HG02970 (cell line): ENCODE data around the gene VPS41.

Experiments used
- ATAC-seq: cut with Tn5 transposase; IDR thresholded peaks from one replicate; pipeline ENCODE4 v1.9.1; 2021; ENCODE audit warnings: mild to moderate bottlenecking, moderate library complexity, moderate number of reproducible peaks; ENCODE audit not compliant: unreplicated experiment, low FRiP score

The VPS41 gene

DNA sequence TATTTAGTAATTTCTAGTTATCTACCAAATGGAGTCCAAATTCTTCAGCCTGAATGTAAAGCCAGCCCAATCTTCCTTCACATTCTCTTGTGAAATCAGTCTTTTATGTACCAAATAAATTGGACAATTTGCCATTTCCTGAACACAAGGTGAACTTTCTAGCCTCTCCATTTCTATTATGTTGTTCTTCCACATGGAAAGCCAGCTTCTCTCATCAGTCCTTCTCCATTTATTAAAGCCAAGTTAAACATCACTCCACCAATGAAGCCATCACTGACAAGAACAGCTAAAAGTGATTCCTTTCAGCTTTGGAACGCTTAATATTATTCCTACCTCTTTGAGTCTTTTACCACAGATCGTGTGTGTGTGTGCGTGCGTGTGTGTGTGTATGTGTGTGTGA, 88.4 kb downstream of the VPS41 start:
- no peak for ATAC-seq

DNA sequence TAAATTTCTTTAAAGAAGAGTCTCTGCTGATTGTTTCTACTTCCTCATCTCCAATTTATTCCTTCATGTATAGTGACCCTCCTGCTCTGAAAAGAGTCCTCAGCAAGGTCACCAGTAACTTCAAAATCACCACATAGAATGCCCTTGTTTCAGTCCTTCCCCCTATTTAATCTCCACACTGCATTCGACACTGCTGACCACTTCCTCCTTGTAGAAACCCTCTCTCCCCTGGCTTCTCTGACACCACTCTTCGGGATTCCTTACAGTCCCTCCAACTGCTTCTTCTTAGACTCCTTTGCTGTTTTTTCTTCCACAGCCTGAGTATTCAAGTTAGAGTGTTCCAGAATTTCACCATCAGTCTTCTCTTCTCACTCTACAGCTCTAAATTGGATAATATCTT, 89.5 kb downstream of the VPS41 start:
- ATAC-seq: no peak

DNA sequence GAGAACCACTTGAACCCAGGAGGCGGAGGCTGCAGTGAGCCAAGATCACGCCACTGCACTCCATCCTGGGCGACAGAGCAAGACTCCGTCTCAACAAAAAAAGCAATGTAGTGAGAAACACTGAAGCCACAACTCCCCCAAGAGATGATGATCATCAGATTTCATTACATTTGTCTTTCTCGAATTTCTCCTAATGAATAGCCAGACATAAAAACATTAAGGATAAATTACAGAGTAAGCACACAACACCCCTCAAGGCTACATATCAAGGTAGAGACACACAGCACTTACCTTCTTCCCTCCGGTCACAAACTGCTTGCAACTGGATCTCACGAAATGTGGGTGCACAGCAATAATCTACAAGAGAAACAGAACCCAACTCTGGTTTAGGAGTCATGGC, 91.5 kb downstream of the VPS41 start:
- no peak for ATAC-seq

DNA sequence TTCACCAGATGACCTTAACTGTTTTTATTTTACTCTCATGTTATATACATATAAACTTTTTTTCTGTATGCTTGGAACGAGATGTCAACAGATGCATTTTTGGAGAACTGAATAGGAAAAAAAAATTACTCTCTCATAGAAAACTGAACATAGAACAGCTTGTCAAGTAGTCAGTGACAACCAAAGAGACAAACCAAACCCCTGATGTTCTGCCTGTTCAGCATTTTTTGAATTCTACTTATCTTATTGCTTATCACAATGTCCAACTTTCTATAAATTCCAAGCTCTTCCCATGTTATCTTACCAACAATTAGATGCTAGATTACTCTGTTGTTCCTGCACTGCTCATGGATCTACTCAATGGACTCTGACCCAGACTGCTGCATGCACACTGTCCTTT, 95.2 kb downstream of the VPS41 start:
- no peak for ATAC-seq

DNA sequence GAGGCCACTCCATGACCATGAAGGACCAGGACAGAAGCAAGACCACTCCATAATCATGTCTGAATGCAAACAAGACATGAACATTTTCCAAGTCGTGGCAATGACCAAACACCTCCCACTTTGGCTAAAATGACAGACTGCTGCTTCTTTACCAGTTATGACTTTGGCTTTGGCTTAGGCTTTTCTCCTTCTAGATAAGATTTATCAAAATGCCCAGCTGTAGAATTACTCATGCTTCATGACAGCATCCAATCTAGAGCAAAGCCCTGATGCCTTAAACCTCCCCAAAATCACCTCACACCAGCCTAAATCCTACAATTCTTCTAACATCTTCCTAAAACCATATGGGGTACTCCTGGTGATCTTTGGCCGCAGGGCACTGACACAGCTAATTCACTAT, 102.1 kb downstream of the VPS41 start:
- no peak for ATAC-seq

DNA sequence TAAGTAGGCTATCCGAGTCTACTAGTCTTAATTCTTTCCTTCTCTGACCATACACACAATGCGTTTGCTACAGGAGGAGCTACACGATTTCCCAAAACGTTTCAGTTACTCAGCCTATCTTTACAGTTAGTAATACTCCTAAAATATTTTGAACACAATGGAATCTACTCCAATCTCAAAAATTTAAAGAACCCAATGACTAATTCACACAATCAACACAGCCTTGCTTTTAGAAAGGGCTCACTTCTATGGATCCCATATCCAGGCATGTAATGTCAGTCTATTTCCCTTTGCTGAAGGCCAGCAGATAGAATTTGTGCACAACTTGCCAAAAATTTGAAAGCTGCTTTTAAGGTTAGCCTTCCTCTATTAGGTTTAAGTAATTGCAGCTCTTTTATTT, 107.2 kb downstream of the VPS41 start:
- ATAC-seq: no peak

DNA sequence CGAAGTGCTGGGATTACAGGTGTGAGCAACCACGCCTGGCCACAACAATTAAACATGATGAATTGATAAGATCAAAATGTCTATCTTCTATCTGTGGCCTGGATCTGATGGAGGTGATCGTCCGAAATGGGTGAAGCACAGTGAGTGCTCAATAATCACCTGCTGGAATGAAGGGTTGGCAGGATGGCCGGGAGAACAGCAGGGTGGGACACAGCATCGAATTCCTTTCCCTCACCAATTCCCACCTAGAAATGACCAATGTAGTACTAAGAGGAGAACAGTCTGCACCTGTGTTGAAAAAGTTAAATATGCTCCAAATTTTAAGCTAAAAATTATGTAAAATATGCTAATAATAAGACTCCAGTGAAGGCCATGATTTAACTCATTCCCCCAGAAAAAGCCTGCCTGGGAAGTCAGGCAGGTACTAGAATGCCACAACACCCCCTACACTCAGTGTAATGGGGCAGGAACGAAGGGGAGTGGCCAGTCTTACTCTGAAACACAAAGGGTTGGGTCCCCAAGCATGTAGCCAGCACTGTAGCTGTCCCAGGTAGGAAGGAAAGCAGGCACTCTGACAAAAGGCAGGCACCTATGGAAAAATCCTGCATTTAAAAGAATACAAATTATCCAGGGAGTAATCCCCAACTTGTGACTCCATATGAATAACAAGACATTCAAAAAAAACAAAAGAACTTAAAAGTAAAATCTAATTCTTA, 110.3 kb downstream of the VPS41 start:
- no peak for ATAC-seq

DNA sequence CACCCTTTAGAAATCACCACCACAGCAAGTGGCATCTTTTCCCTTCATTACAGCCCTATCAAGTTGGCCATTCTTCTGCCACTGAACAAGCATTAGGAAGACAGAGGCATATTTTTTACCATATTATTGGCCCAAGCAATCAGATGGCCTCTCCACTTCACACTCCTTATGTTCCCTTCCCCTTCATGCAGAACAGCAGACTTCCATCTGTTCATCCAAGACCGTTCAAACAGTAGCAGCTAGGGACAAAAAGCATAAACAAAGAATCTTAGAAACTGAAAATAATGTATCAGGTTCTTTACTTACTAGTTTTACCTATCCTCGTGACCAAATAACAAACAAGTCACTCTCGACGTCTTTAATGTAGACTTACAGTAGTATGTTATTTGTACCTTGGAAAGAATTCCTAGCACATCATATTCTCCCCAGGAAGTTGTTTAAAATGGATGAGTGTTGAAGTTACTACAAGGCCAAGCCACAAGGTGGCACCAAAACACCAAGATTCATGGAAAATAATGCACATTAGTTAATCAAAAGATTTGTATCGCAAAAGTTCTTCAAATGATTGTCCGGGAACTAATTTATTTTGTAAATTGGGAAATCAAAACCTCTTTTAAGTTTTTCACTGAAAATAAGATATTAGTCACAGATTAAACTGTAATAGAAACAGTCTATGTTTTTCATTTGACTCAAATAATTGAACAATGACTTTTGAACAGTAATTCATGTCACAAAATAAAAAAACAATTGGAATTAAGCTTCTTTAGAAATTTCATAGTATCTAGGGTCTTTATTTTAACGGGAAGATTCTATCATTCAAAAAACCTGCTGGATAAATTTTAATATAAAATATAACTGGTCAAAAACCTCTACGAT, 112.1 kb downstream of the VPS41 start:
- no peak for ATAC-seq

DNA sequence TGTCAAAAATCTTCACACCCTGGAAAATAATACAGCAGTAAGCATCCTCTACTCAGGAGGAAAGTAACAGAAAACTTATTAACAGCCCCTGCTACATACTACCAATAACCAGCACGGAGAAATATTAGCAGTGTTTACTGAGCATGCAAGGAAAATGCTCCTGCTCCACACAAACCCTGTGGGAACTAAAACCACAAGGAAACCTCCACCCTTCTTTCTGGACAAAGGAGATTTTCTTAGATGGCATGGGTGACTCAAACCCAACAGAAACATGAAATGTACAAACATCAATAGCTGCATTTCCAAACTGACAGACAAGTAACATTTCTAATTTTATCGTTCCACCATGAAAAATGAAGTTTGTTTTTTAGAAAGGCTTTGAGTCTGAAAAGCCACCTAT, 113.4 kb downstream of the VPS41 start:
- no peak for ATAC-seq

DNA sequence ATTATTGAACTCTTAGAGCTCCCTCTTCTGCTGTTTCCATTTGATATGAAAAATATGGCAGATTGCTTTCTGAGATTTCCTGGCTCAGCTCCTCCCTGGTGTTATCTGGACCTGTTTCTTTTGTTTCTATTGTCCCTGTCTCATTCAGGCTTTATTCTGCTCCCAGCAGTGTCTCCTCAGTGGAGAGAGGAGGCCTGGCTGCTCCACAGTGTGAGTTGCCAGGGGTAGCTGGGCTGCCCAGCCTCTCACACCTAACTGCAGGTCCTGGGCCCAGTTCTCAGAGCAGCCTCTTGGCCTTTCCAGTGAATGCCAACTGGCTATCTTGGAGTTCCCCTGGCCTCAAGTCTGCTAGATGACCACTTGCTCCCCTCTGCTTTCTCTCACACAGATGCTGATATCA, 127.0 kb downstream of the VPS41 start:
- ATAC-seq: no peak

DNA sequence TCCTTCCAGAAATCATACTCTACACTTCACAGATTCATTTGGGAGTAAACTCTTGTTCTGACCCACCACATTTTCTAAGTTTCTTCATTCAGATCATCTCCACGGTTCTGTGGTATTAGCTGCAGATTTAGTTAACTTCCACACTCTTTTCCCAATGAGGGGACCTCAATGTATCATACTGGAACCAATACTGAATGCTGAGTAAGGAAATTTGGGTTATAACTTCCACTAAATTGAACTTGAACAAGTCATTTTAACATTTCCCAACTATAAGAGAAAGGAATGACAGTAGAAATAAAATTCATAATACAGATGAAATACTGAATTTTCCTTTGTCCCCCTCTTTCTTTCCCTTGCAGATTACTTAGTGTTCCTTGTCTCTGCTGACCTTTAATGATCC, 131.4 kb downstream of the VPS41 start:
- ATAC-seq: no peak

DNA sequence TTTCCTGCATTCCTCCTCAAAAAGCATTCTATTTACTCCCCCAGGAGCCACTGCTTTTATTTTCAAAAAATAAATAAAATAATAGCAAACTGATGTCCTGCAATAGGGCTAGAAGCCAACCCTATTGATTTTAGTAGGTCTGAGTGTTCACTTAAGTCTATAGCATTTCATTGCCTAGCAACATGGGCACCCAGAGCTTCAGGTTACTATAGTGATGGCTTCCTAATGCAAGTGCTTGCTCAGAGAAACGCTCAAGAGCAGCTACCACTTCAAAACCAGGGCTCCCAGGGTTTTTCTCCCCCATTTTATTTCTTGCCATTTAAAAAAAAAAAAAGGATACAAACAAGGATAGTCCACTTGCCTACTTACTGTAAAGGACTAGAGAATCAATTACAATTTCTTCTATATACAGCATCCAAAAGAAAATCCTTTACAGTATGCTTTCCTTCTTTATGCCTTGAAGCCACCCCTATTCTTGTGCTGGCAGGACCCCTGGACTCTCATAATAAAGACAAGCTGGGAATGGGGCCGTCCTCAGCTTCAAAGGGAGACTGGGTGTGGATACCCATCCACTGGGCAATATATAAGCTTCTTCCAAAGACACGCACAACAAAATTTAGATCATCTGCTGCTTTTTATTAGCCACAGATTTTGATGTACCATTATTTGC, 133.3 kb downstream of the VPS41 start:
- ATAC-seq: no peak

DNA sequence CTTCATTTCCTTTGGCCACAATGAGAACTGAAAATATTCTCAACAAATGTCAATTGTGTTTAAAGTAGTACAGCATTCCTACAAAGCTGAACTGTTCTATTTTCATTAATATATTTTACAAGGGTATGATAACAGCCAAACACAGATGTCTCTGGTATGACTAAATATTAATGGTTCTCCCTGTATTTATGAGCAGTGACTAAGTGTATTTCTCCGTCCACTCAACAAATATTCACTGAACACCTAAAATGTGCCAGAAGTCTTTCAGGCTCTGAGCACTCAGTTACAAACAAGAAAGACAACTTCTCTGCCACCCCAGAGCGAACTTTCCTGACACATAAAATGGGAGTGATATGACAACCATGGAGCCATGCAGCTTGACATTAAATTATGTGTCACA, 135.6 kb downstream of the VPS41 start:
- ATAC-seq: no peak

DNA sequence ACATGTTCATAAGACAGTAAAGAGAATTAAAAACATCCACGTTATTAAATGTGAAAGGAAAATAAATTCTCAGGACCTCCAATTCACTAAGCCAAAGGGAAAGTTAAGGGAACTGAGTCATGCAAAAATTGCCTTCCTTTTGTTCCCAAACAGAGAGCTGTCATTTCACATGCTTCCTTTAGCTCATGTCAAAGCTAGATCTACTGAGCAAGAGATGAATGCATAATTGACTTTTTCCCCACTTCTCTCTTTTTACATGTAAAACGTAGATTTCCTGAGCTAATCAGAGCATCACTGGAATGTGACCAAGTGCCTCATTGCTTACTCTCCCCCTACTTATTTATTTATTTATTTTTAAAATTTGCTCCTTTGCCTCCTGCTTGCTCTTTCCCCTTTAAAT, 148.8 kb downstream of the VPS41 start:
- ATAC-seq: no peak

DNA sequence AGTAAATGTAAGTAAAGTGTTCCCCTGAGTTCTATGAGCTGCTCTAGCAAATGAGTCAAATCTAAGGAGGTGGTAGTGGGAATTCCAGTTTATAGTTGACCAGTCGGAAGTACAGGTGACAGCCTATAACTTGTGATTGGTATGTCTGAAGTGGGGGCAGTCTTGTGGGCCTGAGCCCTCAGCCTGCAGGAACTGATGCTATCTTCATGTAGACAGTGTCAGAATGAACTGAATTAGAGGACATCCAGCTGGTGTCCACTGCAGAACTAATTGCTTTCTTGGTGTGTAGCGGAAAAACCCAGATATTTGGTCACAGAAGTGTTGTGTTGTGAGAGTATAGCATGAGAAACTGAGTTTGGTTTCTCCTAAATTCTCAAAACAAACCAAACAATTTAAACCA, 150.0 kb downstream of the VPS41 start:
- no peak for ATAC-seq

DNA sequence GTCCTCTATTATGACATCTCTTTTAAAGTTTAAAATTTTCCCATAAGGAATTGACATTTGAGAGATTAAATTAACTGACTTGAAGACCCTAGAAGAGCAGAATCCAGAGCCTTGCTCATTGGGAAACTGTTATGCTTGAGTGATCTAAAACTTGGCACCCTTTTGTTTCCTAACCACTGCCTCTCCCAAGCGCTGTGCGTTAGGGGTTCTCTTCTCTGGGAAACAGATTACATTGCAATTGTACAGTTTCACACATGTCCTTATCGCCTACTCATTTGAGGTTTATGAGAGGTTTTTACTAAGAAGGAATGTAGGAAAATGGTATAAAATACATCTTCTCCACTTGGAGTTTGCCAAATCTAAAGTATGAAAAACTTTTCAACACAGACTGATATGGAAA, 151.1 kb downstream of the VPS41 start:
- no peak for ATAC-seq

DNA sequence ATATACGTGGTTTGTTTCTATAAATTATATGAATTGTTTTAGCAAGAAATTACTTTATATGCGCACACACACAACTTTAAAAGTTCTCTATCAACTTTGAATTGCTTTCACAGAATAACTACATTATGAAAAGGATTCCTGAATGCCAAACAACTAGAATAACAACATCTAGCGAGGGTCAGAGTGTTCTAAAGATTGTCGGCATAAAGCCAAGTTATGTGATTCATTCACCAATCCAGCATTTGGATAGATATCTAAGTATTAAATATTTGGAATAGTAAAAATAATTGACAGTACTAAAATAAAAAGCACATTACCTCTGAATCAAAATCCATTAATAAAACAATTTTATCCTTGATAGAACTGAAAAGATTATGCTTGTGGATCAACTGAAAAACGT, 152.5 kb downstream of the VPS41 start:
- ATAC-seq: no peak

DNA sequence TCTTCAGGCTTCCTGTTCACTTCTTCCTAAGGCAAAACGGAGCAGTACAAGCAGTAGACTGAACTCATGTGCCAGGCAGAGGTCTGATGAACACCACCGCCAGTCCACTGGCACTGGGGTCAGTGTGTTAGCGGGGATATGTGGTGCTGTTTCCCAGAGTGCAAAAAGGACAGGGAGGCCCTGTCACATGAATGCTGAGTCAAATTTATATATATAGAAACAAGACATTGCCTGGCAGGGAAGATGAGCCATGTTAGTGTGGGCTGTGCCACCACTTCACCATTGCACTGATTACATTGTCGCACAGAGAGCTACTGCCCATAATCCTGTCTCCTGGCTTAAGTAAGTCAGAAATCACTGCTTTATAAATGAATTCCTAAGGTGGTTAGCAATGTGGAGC, 155.6 kb downstream of the VPS41 start:
- ATAC-seq: no peak

DNA sequence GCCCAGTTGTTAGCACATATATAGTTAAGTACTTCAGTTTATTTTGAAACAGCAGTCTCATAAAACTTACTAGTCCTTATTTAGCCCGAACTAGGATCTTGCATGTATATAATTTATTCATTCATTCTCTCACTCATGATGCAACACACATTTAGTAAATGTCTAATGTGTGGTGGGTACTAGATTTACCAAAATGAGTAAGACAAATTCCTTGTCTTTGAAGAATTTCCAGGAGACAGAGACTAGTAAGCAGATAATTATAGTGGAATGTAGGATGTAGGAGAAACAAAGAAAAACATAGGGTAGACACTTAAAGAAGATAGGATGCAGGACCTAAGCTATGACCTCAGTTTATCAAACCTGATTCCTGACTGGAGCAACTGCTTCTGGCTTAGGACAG, 157.6 kb downstream of the VPS41 start:
- ATAC-seq: no peak

DNA sequence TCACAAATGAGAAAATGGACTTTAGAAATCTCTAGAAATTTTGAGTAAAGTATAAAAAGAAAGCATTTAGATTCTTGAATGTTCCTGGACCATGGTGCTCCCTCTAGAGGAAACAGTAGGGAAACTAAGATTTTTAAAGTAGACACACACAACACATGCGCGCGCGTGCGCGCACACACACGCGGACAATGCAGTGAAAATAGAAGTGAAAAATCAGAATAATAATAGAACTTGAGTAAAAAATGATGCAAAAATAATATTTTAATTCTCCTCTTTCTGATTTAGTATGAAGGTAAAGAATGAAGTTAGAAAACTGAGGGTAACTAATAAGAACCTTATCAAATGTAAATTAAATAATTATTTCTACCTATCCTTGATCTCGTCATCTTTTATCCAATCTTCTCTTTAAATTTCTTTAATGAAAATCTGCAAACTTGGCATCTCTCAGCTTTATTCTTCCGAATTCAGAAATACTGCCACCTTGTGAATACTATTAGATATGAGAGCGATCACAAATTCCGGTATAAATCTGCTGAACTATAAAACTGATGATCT, 160.9 kb downstream of the VPS41 start:
- ATAC-seq: no peak

DNA sequence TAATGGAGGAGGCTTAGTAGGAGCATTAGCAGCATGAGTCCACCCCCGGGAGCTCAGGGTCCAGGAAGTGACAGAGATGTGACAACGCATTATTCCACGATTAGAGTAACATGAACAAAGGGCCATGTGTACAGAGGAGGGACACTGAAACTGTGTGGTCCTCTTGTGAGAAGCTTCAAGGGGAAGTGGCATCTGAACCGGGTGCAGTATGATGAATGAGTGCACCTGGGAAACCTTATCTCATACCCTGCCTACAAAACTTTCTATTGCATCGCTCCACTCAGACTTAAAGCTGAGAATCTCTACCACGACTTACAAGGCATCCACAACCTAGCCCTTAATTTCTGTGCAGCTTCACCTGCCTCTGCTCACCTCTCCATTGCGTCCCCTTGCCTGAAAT, 162.6 kb downstream of the VPS41 start:
- ATAC-seq: no peak
